Liver (tissue), 9 donors: Measurements from ENCODE around the gene CBLC. TPM values are rescaled to one million over a fixed set of nuclear protein-coding genes. Genes with fewer than 3 reads are reported as not detected.

Experiments
- DNase-seq: peaks from one replicate; pipeline ENCODE4 v3.0.0-alpha.2; 2017; ENCODE audit warnings: low spot score
- H3K27ac ChIP-seq, 2 donors: one replicate each; pipeline ENCODE4 v1.7.0; 2013; ENCODE audit warnings: inconsistent platforms in 2 of 2, low read length in 2 of 2, control low read depth in 1 of 2, low read depth in 1 of 2, mild to moderate bottlenecking in 1 of 2
- H3K27me3 ChIP-seq, 4 donors: one replicate each; pipeline versions ENCODE4 v1.6.1 to v1.7.0; 2013; ENCODE audit warnings: low read length in 3 of 4, inconsistent platforms in 1 of 4, mild to moderate bottlenecking in 1 of 4, moderate library complexity in 1 of 4; ENCODE audit not compliant: control insufficient read depth in 4 of 4, insufficient read depth in 4 of 4
- H3K36me3 ChIP-seq, 4 donors: one replicate each; pipeline versions ENCODE4 v1.6.1 to v1.7.0; 2013; ENCODE audit warnings: low read length in 3 of 4, mild to moderate bottlenecking in 3 of 4, low read depth in 1 of 4, moderate library complexity in 1 of 4; ENCODE audit not compliant: control insufficient read depth in 4 of 4, insufficient read depth in 3 of 4
- H3K4me1 ChIP-seq, 4 donors: one replicate each; pipeline versions ENCODE4 v1.6.1 to v1.7.0; 2013; ENCODE audit warnings: low read length in 3 of 4, mild to moderate bottlenecking in 3 of 4, moderate library complexity in 1 of 4; ENCODE audit not compliant: control insufficient read depth in 4 of 4, insufficient read depth in 4 of 4
- H3K4me3 ChIP-seq, 3 donors: one replicate each; pipeline versions ENCODE4 v1.6.1 to v1.7.0; 2013; ENCODE audit warnings: low read length in 3 of 3, control low read depth in 1 of 3, low read depth in 1 of 3, mild to moderate bottlenecking in 1 of 3
- H3K9ac ChIP-seq, 2 donors: one replicate each; pipeline ENCODE4 v1.7.0; 2013; ENCODE audit warnings: low read length in 2 of 2, mild to moderate bottlenecking in 2 of 2, moderate library complexity in 2 of 2, control low read depth in 1 of 2, low read depth in 1 of 2
- H3K9me3 ChIP-seq, 4 donors: one replicate each; pipeline versions ENCODE4 v1.6.1 to v1.7.0; 2013; ENCODE audit warnings: low read length in 3 of 4; ENCODE audit not compliant: control insufficient read depth in 4 of 4
- EGR1 ChIP-seq, 2 donors: IDR thresholded peaks; 2 replicates each; pipeline ENCODE4 v1.6.1; 2016 to 2018; ENCODE audit warnings: antibody characterized with exemption in 2 of 2, low read depth in 2 of 2
- JUND ChIP-seq, 2 donors: IDR thresholded peaks; 2 replicates each; pipeline ENCODE4 v1.6.1; 2016; ENCODE audit warnings: antibody characterized with exemption in 2 of 2
- NR2F2 ChIP-seq: IDR thresholded peaks from 2 replicates; pipeline ENCODE4 v1.6.1; 2016; ENCODE audit warnings: antibody characterized with exemption
- RAD21 ChIP-seq, 2 donors: IDR thresholded peaks; 2 replicates each; pipeline ENCODE4 v1.6.1; 2016; ENCODE audit warnings: antibody characterized with exemption in 2 of 2, mild to moderate bottlenecking in 2 of 2
- REST ChIP-seq: IDR thresholded peaks from 2 replicates; pipeline ENCODE4 v1.6.1; 2016; ENCODE audit warnings: antibody characterized with exemption, mild to moderate bottlenecking
- RXRA ChIP-seq, 2 donors: IDR thresholded peaks; 2 replicates each; pipeline ENCODE4 v1.6.1; 2017 to 2018; ENCODE audit warnings: antibody characterized with exemption in 2 of 2, mild to moderate bottlenecking in 1 of 2
- TAF1 ChIP-seq: conservative IDR thresholded peaks from 2 replicates; pipeline ENCODE4 v1.6.1; 2016; ENCODE audit warnings: antibody characterized with exemption, mild to moderate bottlenecking
- YY1 ChIP-seq: IDR thresholded peaks from 2 replicates; pipeline ENCODE4 v1.6.1; 2016; ENCODE audit warnings: antibody characterized with exemption, mild to moderate bottlenecking
- WGBS: extraction: QIAGEN DNeasy Blood & Tissue Kit; methylation state at CpG from one replicate; pipeline ENCODE4 v1.1.7; 2013; 5-methylcytosine and 5-hydroxymethylcytosine counted together
- polyA plus RNA-seq, 2 donors: library from polyadenylated mRNA; stranded (reverse) in 1 of 2; unstranded in 1 of 2; fragments of 200-250 nt in 1 of 2; fragments of >200 nt in 1 of 2; fragmentation: Nextera tagmentation in 1 of 2; extraction: Ambion mirVana in 1 of 2; gene quantifications; one replicate each; pipeline versions ENCODE4 v1.2.1 to v1.2.3, GENCODE V29; 2013 to 2015
- total RNA-seq, 2 donors: library from RNA; depleted of rRNA; stranded (reverse); fragments of >200 nt; gene quantifications; one replicate each; pipeline ENCODE4 v1.2.3, GENCODE V29; 2014
- donor health status: healthy.
- donor health status: healthy.
- donor health status: healthy.
- donor health status: healthy.
- donor health status: healthy.

Gene CBLC
- total and polyA plus RNA-seq, 4 donors: 2.1 to 14.0 (median 8.8) TPM

GRCh38 chr19:44757057-44757734 is 20.5 kb upstream of the CBLC start (continued):
- TF ChIP-seq TAF1 (no peak), YY1 (no peak), REST (no peak)

GRCh38 chr19:44757735-44758505 is 19.8 kb upstream of the CBLC start:
- peaks cover 15 to 39% (median 23%) of the 10 kb centered on the region in 4 donors for H3K4me1 ChIP-seq

DNA sequence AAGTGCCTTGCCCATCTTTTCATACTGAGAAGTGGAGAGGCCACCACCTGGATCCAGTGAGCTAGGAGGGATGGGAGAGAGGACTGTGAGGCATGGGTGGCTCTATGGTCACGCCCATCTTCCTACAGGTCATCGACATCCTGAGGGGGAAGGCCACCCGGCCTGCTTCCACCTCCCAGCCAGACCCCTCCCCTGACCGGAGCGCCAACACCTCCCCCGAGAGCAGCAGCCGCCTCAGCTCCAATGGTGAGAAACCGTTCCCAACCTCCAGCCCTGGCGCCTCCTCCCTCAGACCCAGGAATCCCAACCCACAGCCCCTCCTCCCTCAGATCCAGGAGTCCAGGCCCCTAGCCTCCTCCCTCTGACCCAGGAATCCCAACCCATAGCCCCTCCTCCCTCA is 19.1 kb upstream of the CBLC start:
- Histone ChIP-seq H3K27ac (peak overlapping the region in 1 of 2 donors; percentile 63), H3K36me3 (peaks cover 21 to 36% (median 29%) of the 10 kb centered on the region in 4 donors), H3K9ac (no peak overlapping the region), H3K4me3 (no peak overlapping the region), H3K9me3 (no peaks in the 10 kb centered on the region), H3K27me3 (no peaks in the 10 kb centered on the region), H3K4me1 (peaks cover 15 to 38% (median 22%) of the 10 kb centered on the region in 4 donors)
- no peak for DNase-seq
- peak in 1 of 2 donors; percentile 8 for TF ChIP-seq RXRA (IDR thresholded peaks at IDR 0.05)
- no peak for TF ChIP-seq EGR1 (IDR thresholded peaks at IDR 0.05; ENCODE audit: low read depth in 2 of 2)
- WGBS: 69% methylated on average over 9 of the region's 9 CpGs

More at GRCh38 chr19:44757735-44758505, 19.8 kb upstream of the CBLC start:
- Histone ChIP-seq H3K4me3 (no peak overlapping the region), H3K9me3 (no peaks in the 10 kb centered on the region), H3K36me3 (peaks cover 22 to 36% (median 29%) of the 10 kb centered on the region in 4 donors), H3K27ac (peak overlapping the region; percentile 48 to 63), H3K27me3 (no peaks in the 10 kb centered on the region), H3K9ac (no peak overlapping the region)
- peak; percentile 54 for DNase-seq
- WGBS: 75% methylated on average over 68 of the region's 68 CpGs
- TF ChIP-seq RXRA (IDR thresholded peaks at IDR 0.05) (peak in 1 of 2 donors; percentile 25), NR2F2 (peak; percentile 80), JUND (IDR thresholded peaks at IDR 0.05) (no peak)

- WGBS: 85% methylated on average over 10 of the region's 10 CpGs
- Histone ChIP-seq H3K9ac (no peak overlapping the region), H3K9me3 (no peaks in the 10 kb centered on the region), H3K4me1 (peaks cover 15 to 33% (median 21%) of the 10 kb centered on the region in 4 donors), H3K27me3 (no peaks in the 10 kb centered on the region), H3K4me3 (no peak overlapping the region), H3K36me3 (peaks cover 21 to 36% (median 29%) of the 10 kb centered on the region in 4 donors), H3K27ac (peak overlapping the region in 1 of 2 donors; percentile 63)
- TF ChIP-seq RAD21 (IDR thresholded peaks at IDR 0.05): no peak
- DNase-seq: no peak
Observed at GRCh38 chr19:44759083-44759804, 18.4 kb upstream of the CBLC start.
